Activated CD4-positive, alpha-beta T cell treated with anti-CD3 and anti-CD28 coated beads, Interleukin-2, amount 50 U/mL, for 4 hours (primary cell): ENCODE data around the gene LZTR1.
A peak's percentile ranks its signal among the peaks of the same experiment; 100 is the strongest.
"Not testable (repeated sequence)": the region's sequence is repeated elsewhere in the genome, so short reads cannot be mapped to it uniquely, and the experiment has no call there.

ENCODE experiments used
- DNase-seq, 2 experiments: peaks; one replicate each; pipeline ENCODE4 v3.0.0-alpha.2; 2020

LZTR1 gene

DNA sequence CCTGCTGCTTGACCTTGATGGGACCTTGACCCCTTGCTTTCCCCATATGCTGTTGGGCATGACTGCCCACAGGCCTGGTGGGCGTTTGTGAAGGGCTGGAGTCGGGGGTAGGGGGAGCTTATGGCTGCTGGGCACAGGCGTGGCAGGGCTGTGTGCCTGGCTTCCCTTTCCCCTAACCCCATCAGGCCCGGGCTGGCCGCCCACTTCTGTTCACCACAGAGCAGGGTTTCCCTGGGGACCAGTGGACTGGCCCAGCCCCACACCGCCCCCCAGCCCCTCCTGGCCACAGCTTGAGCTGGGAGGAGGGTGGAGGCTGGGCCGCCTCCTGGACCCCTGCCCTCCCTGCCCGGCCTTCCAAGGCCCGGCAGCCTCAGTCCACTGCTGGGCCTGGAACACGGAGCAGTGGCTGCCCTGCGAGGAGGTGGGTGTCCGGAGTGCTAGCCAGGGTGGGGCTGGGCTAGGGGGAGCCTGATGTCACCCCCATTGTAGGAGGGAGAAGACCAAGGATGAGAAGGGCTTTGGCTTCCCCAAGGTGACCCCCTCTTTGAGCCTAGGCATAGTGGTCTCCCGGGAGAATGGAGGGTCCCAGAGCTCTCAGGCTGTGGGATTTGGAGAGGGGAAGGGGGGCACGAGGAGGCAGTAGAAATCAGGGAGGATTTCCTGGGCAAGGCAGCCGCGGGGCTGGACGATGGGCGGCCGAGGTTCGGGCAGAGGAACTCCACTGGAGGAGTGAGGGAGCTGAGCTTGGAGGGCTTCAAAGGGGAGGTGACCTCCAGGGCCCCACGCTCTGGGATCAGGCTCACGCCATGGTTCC lies 15.0 kb upstream of the LZTR1 start, which contains the start of gene AIFM3:
Gene AIFM3 (plus strand): TSS at position 373 of the 814 bp plus-strand sequence. CDS start 690 bp downstream, outside the sequence.
- no peak for DNase-seq

DNA sequence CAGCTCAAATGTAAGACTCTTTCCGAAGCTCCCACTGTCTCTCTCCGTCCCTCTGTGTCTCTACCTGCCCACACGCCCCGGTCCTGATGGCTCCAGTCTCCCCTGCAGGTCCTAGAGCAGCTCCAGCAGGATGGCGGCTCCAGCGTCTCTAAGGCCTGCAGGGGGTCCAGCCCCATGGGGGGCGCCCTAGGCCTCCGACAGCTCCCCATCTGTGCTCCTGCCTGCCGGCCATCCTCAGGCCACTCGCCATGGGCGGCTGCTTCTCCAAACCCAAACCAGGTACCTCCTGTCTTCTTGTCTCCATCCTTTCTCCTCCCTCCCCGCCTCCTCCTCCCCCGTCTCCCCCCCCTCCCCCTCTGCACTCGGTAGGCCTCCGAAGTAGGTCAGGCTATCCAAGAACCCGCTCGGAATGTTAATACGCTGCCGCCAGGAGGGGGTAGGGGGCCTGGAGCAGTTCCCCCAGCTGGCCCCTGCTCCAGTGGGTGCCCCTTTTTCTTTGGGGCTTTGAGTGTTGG lies 14.3 kb upstream of the LZTR1 start:
- DNase-seq = no peak

DNA sequence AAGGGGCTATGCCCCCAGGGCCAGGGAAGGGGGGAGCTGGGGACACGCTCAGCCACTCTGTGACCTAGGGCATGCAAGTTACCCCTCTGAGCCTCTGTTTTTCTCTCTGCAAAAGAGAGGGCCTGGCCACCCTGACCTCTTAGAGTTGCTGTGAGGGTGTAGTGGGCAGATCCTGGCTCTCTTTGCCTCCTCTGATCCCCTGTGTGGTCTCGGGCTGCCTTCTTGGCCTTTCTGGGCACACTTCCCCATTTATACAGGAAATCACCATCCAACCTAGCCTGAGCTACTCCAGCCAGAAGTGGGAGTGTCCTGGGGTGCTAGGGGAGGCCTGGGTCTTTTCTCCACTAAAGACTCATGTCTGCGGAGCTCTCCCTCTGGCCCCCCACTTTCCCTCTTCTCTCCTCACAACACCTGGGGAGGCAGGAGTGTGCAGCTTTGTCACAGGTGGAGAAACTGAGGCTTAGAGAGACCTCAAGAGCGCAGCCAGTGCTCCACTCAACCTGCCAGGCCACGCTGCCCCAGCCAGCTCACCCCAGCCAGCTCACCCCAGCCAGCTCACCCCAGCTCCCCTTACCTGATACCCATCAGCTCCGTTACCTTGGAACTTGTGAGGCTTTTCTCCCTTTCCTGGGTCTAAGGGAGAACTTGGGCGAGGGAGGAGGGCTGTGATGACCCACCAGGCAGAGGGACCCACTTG lies 13.7 kb upstream of the LZTR1 start:
- no peak for DNase-seq

DNA sequence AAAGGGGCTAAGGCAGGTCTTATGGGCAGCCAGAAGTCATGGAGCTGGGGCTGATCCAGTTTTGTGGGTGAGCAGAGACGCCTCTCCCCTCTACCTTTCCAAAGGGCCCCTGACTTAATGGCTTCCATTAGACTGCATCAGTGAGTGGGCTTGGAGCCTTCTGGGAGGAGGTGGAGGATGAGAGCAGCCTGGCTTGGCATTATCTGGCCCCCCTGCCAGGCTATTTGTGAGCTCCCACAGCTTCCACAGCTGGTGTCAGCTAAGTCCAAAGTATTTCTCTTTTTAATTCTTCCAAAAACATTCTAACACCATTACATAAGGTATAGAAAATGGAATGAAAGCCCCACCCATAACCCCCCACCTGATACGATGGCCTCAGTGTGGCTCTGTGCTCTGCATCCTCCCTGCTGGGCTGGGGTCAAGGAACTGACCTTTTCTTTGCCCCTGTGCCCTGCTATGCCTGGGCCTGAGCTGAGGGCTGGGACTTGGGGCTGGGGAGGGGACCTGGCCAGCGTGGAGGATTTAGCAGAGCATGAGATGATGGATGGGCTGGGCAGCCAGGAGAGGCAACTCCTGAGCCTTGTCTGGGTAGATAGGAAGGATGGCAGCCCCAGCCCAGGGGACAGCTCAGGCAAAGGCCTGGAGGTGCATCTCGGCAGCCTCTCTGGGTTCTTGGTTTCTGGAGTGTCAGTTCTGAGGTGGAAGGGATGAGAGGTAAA lies 11.0 kb upstream of the LZTR1 start:
- no peak for DNase-seq

DNA sequence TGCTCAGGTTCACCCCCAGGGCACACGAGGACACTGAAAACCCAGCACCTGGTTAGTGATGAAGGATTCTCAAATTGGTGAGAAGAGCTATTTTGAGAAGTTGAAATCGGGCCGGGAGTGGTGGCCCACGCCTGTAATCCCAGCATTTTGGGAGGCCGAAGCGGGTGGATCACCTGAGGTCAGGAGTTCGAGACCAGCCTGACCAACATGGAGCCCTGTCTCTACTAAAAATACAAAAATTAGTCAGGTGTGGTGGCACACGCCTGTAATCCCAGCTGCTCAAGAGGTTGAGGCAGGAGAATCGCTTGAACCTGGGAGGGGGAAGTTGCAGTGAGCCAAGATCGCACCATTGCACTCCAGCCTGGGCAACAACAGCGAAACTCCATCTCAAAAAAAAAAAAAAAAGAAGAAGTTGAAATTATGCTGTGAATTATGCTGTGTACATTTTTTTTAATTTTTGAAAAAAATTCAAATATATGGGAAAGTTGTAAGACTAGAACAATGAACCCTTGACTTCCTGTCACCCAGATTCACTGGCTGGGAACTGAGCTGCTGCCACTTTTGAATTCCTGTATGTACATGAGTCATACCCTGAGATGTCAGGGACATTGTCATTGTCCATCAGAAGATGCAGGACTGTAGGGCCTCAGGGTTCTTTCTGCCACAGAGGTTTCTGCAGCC lies 9.9 kb upstream of the LZTR1 start:
- not testable (repeated sequence) for DNase-seq

DNA sequence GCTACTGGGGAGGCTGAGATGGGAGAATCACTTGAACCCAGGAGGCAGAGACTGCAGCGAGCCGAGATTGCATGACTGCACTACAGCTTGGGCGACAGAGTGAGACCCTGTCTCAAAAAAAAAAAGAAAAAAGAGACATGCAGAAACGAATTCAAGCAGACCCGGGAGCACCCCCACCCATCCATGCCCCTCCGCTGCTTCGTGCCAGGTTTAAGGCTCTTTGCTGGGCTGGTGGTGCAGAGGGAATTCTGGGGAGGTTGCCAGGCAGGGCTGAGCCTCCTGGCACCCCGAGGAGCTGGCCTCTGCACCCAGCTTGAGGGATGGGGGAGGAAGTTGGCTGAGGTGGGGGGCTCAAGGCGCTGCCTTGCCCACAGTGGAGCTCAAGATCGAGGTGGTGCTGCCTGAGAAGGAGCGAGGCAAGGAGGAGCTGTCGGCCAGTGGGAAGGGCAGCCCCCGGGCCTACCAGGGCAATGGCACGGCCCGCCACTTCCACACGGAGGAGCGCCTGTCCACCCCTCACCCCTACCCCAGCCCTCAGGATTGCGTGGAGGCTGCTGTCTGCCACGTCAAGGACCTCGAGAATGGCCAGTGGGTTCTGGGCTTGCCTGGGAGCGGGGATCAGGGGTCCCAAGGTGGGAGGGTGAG lies 9.0 kb upstream of the LZTR1 start:
- DNase-seq = no peak

DNA sequence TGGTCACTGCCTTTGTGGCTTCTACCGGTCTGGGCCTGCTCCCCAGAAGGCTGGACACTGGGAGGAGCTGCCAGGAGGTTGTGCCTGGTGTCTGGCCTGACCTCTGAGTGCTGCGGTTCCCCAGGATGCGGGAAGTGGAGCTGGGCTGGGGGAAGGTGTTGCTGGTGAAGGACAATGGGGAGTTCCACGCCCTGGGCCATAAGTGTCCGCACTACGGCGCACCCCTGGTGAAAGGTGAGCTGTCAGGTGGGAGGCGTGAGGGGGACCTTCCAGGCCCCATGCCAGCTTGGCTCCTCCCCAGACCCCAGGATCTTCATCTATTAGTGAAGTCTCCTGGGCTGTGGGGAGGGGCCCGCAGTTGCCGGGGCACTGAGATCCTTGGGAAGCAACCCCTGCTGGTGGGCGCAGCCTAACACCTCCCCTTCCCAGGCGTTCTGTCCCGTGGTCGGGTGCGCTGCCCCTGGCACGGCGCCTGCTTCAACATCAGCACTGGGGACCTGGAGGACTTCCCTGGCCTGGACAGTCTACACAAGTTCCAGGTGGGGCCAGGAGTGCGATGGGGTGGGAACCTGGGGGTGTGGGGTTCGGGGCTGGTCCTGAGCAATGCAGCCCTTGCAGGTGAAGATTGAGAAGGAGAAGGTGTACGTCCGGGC lies 8.3 kb upstream of the LZTR1 start:
- DNase-seq = no peak

DNA sequence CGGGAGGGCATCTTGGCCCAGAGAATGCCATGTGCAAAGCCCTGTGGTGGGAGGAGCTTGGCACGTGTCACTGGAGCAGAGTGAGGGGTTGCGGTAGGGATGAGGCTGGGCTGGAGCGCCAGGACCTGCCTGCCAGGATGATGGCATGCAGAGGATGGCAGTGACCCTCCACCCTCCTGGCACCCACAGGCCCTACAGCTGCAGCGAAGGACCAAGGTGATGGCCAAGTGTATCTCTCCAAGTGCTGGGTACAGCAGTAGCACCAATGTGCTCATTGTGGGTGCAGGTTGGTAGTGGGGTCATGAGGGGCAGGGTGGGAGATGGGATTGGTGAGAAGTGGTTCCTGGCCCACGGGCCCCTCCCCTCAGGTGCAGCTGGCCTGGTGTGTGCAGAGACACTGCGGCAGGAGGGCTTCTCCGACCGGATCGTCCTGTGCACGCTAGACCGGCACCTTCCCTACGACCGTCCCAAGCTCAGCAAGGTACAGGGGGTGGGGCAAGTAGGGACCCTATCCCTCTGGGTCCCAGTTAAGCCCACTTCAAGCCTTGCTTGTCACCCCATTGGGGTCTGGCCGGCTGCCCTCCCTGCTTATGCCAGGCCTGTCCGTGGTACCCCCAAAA lies 7.7 kb upstream of the LZTR1 start:
- no peak for DNase-seq

DNA sequence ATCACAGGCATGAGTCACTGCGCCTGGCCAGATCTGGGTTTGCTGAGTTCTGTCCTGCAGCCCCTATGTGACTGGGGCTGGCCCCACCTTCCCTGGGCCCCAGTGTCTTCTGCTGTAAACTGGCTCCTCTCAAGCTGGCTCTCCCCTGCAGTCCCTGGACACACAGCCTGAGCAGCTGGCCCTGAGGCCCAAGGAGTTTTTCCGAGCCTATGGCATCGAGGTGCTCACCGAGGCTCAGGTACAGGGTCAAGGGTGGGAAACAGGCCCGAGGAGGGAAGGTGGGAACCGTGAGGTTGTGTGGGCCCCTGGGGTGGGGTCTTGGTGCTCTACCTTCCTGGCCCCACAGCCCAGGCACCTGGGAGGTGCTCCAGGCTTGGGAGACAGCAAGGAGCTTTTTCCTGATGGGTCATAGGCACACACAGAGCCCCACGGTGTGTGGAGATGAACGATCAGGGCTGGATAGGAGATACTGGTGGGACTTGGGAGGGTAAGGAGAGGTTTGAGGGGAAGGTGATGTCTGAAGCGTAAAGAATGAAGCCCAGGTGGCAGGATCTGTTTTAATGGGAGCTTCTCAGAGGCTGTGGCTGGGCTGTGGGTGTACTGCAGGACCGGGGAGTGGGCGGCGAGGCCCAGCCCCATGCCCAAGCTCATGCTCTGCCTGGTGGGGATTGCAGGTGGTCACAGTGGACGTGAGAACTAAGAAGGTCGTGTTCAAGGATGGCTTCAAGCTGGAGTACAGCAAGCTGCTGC lies 6.4 kb upstream of the LZTR1 start:
- DNase-seq = no peak

DNA sequence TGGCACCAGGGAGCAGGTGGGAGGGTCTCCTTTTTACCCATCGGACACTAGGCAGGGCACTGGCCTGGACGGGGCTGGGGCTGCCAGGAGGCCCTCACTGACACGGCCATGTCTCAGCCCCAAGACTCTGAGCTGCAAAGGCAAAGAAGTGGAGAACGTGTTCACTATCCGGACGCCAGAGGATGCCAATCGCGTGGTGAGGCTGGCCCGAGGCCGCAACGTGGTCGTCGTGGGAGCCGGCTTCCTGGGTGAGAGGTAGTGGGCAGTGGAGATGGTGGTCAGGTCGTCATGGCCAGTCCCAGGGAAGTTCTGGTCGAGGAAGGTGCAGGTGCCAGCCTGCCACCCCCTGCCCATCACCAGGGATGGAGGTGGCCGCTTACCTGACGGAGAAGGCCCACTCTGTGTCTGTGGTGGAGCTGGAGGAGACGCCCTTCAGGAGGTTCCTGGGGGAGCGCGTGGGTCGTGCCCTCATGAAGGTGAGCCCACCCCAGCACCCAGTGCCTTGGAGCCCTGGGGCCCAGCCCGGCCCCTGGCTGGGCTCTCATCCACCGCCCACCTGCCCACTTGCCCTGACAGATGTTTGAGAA lies 5.7 kb upstream of the LZTR1 start:
- no peak for DNase-seq

DNA sequence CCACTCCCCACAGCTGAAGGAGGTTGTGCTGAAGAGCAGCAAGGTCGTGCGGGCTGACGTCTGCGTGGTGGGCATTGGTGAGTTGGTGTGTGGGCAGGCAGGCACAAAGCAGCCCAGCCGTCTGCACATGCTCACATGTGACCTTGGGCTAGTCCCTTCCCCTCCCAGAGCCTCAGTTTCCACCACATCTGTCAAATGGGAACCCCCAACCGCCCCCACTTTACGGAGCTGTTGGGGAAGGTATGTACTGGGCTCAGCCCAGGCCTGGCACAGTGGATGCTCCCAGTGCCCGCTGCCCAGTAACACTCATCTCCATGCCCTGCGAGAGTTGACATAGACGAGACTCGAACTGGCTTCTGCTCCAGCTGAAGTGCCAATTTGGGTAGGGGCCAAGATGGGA lies 5.1 kb upstream of the LZTR1 start:
- DNase-seq = no peak

DNA sequence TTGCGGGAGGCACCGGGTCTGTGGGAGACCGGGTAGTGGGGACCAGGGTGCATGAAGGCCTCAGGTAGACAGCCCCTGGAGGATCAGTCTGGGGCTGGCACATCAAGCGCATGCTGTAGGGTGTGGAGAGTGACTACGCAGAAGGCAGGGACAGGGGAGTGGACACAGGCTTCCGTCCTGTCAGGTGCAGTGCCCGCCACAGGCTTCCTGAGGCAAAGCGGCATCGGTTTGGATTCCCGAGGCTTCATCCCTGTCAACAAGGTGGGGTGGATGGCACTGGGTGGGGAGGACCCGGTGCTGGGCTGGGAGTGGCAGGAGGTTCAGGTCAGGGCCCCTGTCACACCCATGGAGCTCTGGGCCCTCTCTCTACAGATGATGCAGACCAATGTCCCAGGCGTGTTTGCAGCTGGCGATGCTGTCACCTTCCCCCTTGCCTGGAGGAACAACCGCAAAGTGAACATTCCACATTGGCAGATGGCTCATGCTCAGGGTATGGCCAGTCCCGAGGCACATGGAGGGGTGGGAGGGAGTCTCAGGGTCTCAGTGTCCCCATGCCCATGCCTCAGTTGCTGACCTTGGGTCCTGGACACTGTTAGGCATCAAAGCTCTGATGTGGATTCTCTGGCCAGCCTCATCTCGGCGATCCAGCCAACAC lies 4.5 kb upstream of the LZTR1 start:
- no peak for DNase-seq

DNA sequence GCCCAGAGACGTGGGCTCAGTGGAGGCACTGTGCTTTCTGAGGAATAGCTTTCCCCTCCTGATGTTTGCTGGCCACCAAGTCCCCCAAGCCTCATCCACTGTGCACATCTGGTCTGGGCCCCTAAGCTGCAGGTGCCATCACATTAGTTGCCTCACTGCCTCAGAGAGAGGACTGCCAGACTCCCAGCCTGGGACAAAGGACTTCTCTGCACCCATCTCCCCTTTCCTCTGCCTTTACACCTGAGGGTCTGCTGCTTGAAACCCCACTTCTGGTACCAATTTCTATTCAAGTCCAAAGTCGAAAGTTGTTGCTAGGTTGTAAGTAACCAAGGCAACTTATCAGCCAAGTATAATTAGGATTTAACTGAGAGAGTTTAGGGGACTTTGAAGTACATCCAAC lies 3.7 kb upstream of the LZTR1 start:
- no peak for DNase-seq

DNA sequence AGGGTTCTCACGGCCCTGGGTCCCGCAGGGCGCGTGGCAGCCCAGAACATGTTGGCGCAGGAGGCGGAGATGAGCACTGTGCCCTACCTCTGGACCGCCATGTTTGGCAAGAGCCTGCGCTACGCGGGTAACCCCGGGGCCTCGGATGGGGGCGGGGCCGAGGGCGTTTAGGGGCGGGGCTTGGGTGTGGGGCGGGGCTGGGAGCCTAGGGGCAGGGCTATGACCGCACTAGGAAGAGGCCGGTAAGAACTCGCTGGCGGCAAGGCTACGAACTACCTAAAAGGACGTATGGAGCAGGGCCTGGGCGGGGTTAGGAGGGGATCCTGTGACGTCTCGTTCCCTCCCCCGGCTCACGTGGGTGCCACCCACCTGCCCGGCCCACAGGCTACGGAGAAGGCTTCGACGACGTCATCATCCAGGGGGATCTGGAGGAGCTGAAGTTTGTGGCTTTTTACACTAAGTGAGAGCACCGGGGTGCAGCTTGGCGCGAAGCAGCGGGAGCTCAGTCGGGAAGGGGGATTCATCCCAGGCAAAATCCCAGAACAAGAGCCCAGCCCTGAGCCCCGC lies 2.8 kb upstream of the LZTR1 start:
- peak; percentile 54 to 63 for DNase-seq

DNA sequence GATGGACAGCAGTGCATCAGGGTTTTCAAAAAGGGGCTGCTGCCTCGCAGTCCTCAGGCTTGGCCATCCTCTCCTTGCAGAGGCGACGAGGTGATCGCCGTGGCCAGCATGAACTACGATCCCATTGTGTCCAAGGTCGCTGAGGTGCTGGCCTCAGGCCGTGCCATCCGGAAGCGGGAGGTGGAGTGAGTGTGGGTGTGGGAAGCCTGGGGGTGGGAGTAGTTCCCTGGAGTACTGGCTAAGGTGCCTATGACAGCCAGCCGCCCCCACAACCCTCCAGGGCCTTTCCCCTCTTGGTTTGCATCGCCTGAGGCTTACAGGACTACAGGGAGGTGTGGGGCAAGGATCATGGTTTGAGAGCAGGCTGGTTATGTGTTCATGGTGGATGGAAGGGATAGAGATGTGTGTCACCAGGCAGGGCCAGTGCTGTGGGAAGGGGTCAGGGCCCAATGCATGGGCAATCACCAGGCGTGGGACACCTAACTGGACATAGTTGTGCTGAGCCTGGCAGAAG lies 2.1 kb upstream of the LZTR1 start:
- DNase-seq = no peak

DNA sequence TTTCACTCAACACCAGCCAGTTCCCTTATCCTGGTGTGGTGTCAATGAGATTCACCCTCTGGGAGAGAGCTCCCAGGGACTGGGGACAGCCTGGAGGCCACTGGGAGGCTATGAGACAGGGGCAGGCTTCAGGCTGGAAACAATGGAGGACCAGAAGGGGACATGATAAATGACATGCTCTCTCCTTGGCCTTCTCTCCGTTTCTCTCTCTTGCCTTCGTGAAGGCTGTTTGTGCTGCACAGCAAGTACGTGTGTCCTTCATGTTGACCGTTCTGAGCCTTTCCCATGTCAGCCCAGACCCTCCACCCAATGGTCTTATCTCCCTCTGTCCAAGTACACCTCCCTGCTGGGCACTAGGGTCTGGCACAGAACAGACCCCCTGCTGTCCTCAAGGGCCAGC lies 1.6 kb upstream of the LZTR1 start:
- no peak for DNase-seq

DNA sequence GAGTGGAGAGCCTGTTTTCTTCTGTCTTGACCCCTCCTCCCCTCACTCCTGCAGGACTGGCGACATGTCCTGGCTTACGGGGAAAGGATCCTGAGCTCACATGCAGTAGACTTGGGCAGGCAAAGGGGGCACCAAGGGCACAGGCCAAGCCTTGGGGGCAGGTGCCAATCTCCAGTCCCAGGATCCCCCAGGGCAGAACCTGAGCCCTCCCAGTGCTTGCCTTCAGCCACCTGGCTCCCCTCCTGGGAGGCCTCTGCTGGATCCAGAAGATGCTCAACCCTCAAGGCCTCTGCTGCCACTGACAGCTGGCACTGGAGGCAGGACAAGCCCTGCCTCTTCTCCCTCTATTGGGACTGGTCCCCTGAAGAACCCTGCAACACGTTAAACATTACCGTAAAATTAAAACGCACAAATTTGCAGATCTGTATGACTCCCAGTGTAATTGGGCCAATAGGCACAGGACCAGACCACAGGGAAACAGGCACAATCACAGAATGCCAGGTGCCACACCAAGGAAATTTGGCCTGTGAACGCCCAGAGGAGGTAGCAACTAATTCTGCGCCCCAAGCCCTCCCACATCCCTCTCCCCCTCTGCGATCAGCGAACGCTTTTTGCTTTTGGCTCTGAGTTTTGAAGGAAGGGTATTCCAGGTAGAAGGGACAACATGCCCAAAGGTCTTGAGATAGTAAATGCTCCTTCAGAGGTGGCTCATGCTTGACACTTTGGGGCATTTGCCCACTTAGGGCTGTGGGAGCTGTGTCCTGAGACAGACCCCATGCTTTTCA lies 967 bp upstream of the LZTR1 start:
- DNase-seq = no peak

DNA sequence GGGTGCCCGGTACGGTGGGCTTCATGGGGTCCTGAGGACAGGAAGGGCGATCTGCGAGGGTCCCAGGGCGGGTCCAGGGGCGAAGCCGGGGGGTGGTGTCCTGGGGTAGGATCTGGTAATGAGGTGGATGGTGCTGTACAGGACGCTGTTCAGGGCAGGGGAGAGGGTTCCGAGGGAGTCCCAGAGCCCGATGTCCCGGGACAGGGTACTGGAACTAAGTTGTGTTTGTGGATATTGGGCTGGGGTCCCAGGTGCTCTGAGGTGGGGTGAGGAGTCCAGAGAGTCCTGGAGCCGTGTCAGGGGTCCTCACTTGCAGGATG lies 426 bp downstream of the LZTR1 start:
- no peak for DNase-seq
